Measurements from ENCODE around the gene EWSR1.
A peak's percentile ranks its signal among the peaks of the same experiment; 100 is the strongest.
"Not testable (repeated sequence)": the region's sequence is repeated elsewhere in the genome, so short reads cannot be mapped to it uniquely, and the experiment has no call there.

Gene EWSR1

DNA sequence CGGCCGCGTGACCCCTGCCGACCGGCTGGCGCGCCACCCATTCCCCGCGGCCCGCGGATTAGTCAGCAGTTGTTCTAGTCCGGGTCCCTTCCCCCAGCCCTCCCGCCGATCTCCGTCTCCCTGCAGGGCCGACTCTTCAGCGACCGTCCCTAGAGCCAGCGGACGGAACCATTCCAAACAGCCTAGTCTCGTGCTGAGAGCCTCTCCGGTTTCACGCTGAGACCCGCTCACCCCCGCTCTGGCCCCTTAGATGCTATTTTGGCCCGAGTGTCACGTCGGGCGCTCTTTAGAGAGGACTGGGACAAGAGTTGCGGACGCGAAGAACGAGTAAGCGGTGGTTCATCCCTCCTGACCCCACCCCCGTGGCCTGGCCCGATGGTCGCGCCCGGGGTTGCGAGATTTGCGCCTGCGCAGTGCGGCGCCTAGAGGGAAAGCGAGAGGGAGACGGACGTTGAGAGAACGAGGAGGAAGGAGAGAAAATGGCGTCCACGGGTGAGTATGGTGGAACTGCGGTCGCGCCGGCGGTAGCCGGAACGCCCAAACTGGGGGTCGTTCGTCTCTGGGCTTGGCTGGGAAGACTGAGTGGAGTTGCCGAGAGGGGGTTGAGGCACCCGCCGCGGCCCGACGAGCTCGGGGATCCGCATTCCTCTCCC lies at the start of gene EWSR1, which contains the start of gene RHBDD3:
EWSR1 (plus strand) TSS at position 411 of the 653 bp plus-strand sequence; CDS start at position 480, 69 bp downstream.
RHBDD3 (minus strand) TSS at position 124 of the 653 bp plus-strand sequence. CDS start 2,355 bp downstream, outside the sequence.
- peak; percentile 86 to 97 (median 95) for DNase-seq (ENCODE audit: low read depth in 3 of 3, low spot score in 1 of 3)

DNA sequence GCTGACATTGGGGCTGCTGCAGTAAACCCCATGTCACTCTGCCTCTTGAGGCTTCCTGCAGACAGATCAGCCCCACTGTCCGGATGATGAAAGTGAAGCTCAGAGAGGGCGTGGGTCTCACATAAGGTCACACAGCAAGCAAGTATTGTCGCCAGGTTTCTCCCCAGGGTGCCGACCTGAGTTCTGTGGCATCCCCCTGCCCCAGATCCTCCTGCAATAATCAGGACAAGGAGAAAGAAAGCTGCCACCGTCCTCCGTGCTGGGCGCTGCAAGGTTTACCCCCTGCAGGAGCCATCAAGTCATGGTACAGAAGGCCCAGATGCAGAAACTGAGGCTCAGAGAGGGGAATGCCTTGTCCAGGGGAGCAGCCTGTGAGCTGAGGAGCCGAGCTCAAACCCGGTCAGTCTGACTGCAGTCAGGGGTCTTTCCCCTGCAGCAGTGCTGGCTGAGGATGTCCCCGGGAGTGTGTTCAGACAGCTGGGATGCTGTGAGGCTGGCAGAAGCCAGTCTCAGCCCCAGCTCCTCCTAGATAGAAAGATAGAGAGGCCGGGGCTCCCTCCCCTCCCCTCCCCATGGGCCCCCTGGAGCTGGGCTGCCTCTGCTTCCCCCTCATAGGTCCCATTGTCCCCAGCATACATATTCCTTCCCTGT lies 49.2 kb upstream of the EWSR1 start:
- DNase-seq (ENCODE audit: low read depth in 3 of 3, low spot score in 1 of 3), result no peak

GRCh38 chr22:29219409-29219782 lies 48.7 kb upstream of the EWSR1 start:
- not testable (repeated sequence) for DNase-seq (ENCODE audit: low read depth in 3 of 3, low spot score in 1 of 3)

- DNase-seq (ENCODE audit: low read depth in 3 of 3, low spot score in 1 of 3), result no peak
Measured at GRCh38 chr22:29219881-29220670, 48.0 kb upstream of the EWSR1 start.

DNA sequence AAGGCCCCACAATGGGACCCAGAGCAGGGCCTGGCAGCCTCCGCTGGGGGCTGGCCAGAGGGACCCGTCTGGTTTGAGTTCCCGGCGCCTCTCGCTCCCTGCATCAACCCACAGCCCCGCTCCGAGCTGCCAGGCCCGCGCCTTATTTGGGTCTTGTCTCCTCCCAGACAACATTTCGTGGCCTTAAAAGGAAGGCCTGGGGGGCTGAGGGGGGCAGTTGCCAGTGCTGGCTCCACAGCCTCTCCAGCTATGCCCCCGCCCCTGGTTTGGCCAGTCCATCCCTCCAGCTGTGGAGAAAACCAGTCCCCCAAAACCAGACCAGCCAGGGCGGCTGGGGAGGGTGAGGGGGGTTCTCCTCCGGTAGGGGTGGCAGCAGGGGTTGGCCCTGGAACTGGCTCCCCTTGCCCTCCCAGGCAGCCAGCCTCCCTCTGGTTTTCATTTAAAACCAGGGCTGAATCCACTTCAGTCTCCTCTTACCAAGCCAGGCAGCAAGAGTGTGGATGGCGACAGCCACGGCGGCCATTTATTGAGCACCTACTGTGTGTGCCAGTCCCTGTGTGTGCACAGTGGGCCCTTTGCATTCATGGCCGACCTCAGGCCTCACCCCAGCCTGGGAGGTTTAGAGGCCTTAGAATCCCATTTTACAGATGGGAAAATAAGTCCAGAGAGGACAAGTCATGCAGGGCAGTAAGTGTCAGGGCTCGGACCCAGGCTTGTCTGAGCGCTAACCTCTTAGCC lies 43.8 kb upstream of the EWSR1 start:
- DNase-seq (ENCODE audit: low read depth in 3 of 3, low spot score in 1 of 3), result no peak

DNA sequence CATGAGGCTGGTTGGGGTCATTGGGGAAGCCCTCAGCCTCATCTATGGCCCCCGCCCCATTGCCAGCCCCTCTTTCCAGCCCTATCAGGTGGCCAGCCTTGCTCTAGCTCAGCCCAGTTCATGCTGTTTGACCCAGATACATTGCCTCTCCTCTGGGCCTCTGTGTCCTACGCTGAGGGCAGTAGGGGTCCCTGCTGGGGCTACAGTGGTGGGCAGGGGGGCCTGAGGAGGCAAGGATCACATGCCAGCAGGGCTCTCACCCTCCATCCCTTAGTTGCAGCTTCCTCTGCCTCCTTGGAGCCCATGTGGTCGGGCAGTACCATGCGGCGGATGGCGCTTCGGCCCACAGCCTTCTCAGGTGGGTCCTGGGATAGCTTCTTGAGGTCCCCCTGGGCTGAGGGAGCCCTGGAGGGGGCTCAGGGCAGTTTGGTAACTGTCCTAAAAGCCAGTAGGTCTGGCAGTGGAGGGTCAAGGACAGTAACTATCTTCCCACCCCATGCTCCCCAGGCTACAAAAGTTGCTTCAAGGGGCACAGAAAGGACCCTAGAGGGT lies 43.1 kb upstream of the EWSR1 start:
- no peak for DNase-seq (ENCODE audit: low read depth in 3 of 3, low spot score in 1 of 3)

GRCh38 chr22:29225422-29226090 lies 42.5 kb upstream of the EWSR1 start:
- DNase-seq (ENCODE audit: low read depth in 3 of 3, low spot score in 1 of 3), result no peak

DNA sequence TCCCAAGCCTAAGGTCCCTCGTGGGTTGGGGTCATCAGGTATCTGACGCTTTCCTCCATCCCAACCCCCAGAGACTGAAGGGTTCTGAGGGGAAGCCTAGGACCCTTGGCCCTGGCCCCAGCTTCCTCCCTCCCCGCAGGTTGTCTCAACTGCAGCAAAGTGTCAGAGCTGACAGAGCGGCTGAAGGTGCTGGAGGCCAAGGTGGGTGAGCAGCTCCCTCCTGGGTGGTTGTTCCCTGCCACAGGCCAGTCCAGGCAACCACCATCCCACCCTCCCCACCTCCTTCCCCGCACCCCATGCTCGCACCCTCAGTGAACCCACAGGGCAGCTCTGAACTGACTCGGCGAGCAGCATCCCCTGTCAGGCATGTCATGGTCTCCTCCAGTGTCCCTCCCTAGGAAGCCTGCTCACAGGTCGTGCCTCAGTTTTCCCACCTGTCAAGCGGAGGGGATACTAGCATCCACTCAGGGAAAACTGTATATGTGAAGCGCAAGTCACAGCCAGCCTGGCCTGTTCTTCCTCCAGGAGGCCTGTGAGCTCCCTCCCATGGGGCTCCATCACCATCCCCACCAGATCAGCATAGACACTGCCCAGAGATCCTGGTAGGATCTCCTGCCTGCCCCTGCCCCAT lies 41.6 kb upstream of the EWSR1 start:
- no peak for DNase-seq (ENCODE audit: low read depth in 3 of 3, low spot score in 1 of 3)

DNA sequence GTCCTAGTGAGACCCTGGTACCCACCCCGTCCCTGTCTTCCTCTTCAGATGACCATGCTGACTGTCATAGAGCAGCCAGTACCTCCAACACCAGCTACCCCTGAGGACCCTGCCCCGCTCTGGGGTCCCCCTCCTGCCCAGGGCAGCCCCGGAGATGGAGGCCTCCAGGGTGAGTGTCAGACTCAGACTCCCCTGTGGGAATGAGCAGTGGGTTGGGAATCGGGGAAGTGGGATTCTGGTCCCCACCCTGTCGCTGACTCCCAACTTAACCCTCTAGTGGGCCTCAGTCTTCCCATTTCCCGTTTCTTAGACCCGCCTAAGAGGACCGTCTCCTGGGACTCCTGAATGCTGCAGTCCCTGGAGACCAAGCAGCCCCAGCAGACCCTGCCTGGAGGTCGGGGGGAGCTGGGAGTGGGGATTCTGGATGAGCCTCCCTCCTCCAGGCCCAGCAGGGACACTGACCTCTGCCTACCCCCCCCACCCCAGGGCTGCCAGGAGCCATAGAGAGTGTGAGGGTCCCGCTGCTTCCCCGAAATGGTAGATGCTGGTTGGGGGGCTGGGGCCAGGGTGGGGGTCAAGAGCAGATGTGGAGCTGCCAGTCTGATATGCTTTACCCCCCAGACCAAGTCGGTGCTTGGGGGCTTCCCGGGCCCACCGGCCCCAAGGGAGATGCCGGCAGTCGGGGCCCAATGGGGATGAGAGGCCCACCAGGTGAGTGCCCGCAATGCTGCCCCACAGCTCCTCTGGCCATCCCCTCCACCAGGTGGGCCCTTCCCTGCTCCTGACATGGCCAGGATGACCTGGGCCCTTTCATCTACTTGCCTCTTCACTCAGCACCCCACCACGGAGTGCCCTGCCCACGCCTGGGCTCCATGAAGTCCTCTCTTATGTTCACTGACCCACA lies 36.8 kb upstream of the EWSR1 start:
- no peak for DNase-seq (ENCODE audit: low read depth in 3 of 3, low spot score in 1 of 3)

DNA sequence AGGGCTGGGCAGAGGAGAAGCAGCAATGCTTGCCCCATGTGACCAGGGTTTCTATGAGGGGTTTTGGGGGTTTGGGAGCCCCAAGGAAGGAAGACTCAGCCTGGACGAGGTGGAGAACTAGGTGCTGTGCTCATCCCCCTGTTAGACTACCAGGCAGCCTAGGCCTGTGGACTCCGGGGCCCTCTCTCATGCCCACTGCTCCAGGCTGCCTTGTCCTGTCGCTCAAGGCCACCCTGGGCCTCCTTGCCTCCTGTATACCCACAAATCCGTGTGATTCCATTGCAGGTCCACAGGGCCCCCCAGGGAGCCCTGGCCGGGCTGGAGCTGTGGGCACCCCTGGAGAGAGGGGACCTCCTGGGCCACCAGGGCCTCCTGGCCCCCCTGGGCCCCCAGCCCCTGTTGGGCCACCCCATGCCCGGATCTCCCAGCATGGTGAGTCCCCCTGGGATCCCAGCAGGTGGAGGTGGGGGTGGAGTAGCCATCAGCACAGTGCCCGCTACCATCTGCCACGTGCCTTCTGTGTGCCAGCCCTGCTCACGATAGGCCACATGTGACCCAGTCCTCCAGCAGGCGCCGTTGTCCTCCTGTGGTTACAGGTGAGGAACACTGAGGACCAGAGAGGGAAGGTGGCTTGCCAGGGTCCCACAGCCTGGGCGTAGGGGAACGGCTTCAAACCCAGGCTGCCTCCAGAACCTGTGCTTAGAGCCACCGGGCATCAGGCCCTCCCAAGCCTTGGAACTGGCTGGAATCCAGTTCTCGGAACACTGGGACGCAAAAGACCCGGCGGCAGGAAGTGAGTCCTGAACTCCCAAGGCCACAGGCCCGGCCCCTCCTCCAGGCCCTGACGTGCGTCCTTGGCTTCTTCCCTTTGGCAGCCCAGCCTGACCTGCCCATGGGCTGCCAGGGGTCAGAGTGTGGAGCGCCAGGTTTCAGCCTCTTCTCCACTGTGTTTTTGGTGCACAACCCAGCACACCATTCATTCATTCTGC lies 35.8 kb upstream of the EWSR1 start:
- DNase-seq (ENCODE audit: low read depth in 3 of 3, low spot score in 1 of 3), result no peak

DNA sequence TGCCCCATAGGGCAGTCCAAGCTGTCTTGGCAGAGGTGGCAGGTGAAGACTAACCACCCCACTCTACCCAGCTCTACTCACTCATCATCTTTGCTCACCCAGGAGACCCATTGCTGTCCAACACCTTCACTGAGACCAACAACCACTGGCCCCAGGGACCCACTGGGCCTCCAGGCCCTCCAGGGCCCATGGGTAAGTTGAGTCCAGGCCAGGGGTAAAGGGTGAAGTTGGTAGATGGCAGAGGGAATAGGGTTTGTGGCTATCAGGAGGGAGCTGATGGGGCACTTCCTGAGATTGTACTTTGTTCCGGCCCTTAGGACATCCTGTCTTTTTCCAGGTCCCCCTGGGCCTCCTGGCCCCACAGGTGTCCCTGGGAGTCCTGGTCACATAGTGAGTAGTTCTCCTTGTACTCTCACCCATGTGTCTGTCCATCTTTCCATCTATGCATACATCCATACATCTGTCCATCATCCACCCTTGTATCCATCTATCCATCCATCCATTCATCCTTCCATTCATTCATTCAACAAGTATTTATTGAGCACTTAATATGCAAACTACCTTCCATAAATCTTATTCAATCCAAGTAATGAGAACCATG lies 34.7 kb upstream of the EWSR1 start:
- no peak for DNase-seq (ENCODE audit: low read depth in 3 of 3, low spot score in 1 of 3)

GRCh38 chr22:29240481-29240880 lies 27.6 kb upstream of the EWSR1 start:
- DNase-seq (ENCODE audit: low read depth in 3 of 3, low spot score in 1 of 3), result not testable (repeated sequence)

DNA sequence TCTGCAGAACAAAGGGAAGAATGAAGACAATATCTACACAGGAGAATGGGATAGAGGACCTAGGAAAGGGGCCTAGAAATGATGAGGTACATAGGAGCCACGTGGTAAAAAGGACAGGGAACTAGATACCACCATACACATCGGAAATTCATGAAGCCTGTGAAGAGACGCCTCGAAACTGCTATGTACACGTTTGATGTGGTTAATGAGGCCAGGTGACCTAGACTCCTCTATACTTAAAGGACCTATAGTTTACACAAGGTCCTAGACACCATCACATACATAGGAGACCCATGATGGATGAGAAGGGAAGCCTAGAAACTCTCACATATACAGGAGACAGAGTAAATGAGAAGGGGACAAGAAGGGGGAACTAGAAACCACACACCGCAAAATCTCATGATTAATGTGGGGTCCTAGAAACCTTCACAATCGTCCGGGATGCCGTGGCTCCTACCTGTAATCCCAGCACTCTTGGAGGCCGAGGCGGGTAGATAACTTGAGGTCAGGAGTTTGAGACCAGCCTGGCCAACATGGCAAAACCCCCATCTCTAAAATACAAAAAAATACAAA lies 24.1 kb upstream of the EWSR1 start:
- no peak for DNase-seq (ENCODE audit: low read depth in 3 of 3, low spot score in 1 of 3)

GRCh38 chr22:29244785-29245625 lies 23.1 kb upstream of the EWSR1 start:
- DNase-seq (ENCODE audit: low read depth in 3 of 3, low spot score in 1 of 3), result no peak

GRCh38 chr22:29245626-29246385 lies 22.3 kb upstream of the EWSR1 start:
- DNase-seq (ENCODE audit: low read depth in 3 of 3, low spot score in 1 of 3), result peak; percentile 35 to 54 (median 39)
